Breast epithelium (tissue), 4 donors: ENCODE measurements around the gene SLC35A2. TPM values are rescaled to one million over a fixed set of nuclear protein-coding genes. Genes with fewer than 3 reads are reported as not detected.

ENCODE experiments used
- DNase-seq, 2 donors: peaks; one replicate each; pipeline ENCODE4 v3.0.0-alpha.2; 2019; ENCODE audit warnings: low spot score in 2 of 2
- H3K27ac ChIP-seq, 2 donors: fragments of 200-600 bp; sonication (generic) in 1 of 2; one replicate each; pipeline ENCODE4 v1.5.1; 2016 to 2019; ENCODE audit warnings: mild to moderate bottlenecking in 1 of 2
- H3K27me3 ChIP-seq, 2 donors: fragments of 200-600 bp; sonication (generic) in 1 of 2; one replicate each; pipeline versions ENCODE4 v1.5.1 to v1.6.0; 2017 to 2019; ENCODE audit warnings: control low read depth in 1 of 2, mild to moderate bottlenecking in 1 of 2
- H3K36me3 ChIP-seq: fragments of 200-600 bp; one replicate; pipeline ENCODE4 v1.5.1; 2019
- H3K4me1 ChIP-seq, 2 donors: fragments of 200-600 bp; sonication (generic); one replicate each; pipeline ENCODE4 v1.5.1; 2016 to 2019; ENCODE audit warnings: control low read depth in 1 of 2
- H3K4me3 ChIP-seq, 3 donors: fragments of 200-600 bp; sonication (generic); 1 replicate in 2 of 3; 2 replicates in 1 of 3; pipeline ENCODE4 v1.5.1; 2016 to 2019; ENCODE audit warnings: mild to moderate bottlenecking in 3 of 3, moderate library complexity in 2 of 3
- H3K9me3 ChIP-seq, 2 donors: fragments of 200-600 bp; sonication (generic) in 1 of 2; one replicate each; pipeline ENCODE4 v1.5.1; 2016 to 2019; ENCODE audit warnings: control low read depth in 1 of 2
- POLR2A ChIP-seq: fragments of 450-650 bp; IDR thresholded peaks from one replicate; pipeline ENCODE4 v1.6.1; 2016; ENCODE audit warnings: antibody characterized with exemption, mild to moderate bottlenecking, moderate library complexity
- POLR2AphosphoS5 ChIP-seq, 3 donors: sonication (generic); formaldehyde crosslinking; IDR thresholded peaks; one replicate each; pipeline ENCODE4 v1.6.1; 2017; ENCODE audit warnings: antibody characterized with exemption in 3 of 3
- intact Hi-C: fragments of 100-400 bp; cut with DNase I; formaldehyde crosslinking; loops from one replicate; pipeline ENCODE4 v1.15.1; 2023; ENCODE audit warnings: low total_unique reads
- total RNA-seq, 3 donors: library from RNA; depleted of rRNA; stranded (reverse); fragments of >200 nt; gene quantifications; one replicate each; pipeline ENCODE4 v1.1.0, GENCODE V29; 2016
- TF ChIP-seq, protein P1 (sequence below), 3 donors: fragments of 450-650 bp; IDR thresholded peaks; one replicate each; pipeline ENCODE4 v1.5.1; 2016 to 2017; ENCODE audit warnings: antibody characterized with exemption in 3 of 3, mild to moderate bottlenecking in 3 of 3, moderate library complexity in 3 of 3

Gene SLC35A2
- total RNA-seq: 10 to 100 TPM; 10.9 to 17.3 (median 16.1) TPM

DNA sequence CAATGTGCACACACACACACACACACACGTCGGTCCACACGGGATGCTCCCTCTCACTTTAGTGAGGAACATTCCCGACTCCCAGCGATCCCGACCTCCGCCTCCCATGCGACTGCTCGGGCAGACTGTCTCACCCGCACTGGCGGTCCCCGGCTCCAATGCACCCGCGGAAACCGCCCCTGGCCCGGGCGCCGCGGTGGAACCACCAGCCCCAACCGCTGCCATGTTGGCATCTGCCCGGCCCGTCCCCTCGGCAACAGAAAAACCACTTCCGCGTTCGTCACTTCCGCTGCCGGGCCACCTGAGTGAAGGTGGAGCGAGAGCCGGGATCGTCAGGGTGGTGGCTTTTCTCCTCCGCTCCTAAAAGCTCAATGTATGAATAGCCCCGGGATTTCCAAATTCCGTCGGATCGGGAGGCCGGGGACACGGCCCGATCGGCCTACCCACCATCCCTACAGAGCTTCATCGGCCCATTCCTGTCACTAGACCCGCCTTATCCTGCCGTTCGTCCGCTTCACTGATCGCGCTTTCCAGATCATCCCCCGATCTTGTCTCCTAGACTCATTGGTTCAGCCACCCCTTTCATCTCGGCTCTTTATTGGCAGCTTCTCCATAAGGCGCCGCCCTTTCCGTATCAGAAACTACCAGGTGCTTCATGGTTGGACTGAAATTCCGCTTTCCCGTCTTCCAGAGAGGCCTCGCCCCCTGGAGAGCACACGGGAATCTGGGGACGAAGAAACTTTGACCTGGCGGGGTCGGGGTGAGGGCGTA lies at the start of gene SLC35A2:
SLC35A2 (minus strand) TSS at position 235 of the 771 bp plus-strand sequence; CDS start at position 225, 10 bp downstream.
- DNase-seq: peak; percentile 81 to 84
- intact Hi-C loops: no loop called here
- peaks cover 0 to 11% of the 10 kb centered on the region in 2 donors for H3K27me3 ChIP-seq
- H3K4me1 ChIP-seq: no peaks in the 10 kb centered on the region
- H3K9me3 ChIP-seq: no peaks in the 10 kb centered on the region
- no peaks in the 10 kb centered on the region for H3K36me3 ChIP-seq
- peak within 1 kb of the TSS; percentile 58 to 84 (median 66) for H3K4me3 ChIP-seq
- peak within 1 kb of the TSS; percentile 85 to 92 for H3K27ac ChIP-seq
- TF ChIP-seq, protein P1, sequence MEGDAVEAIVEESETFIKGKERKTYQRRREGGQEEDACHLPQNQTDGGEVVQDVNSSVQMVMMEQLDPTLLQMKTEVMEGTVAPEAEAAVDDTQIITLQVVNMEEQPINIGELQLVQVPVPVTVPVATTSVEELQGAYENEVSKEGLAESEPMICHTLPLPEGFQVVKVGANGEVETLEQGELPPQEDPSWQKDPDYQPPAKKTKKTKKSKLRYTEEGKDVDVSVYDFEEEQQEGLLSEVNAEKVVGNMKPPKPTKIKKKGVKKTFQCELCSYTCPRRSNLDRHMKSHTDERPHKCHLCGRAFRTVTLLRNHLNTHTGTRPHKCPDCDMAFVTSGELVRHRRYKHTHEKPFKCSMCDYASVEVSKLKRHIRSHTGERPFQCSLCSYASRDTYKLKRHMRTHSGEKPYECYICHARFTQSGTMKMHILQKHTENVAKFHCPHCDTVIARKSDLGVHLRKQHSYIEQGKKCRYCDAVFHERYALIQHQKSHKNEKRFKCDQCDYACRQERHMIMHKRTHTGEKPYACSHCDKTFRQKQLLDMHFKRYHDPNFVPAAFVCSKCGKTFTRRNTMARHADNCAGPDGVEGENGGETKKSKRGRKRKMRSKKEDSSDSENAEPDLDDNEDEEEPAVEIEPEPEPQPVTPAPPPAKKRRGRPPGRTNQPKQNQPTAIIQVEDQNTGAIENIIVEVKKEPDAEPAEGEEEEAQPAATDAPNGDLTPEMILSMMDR (IDR thresholded peaks at IDR 0.05): no peak
- TF ChIP-seq POLR2A (peak; percentile 51), POLR2AphosphoS5 (IDR thresholded peaks at IDR 0.05) (peak; percentile 59 to 86 (median 68))

DNA sequence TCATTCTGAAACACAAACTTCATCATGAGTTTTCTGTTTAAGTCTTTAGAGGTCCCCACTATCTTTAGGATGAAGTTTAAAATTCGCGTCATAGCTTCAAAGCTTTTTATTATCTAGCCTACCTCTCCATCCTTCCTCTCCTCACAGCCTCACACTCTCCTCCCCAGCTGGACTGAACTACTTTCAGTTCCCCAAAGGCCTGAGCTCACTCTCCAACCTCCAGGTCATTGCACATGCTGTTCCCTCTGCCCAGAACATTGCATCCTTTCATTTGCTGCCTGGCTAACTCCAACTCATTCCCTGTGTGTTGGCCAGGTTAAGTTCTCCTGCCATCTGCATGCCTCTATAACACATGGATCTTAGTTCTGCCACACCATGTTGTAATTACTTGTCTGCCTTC lies 48.8 kb upstream of the SLC35A2 start:
- no peak for DNase-seq
- intact Hi-C loops: no loop called here
- H3K4me3 ChIP-seq: no peak overlapping the region
- H3K27me3 ChIP-seq: peaks cover 0 to 28% of the 10 kb centered on the region in 2 donors
- H3K27ac ChIP-seq: no peak overlapping the region
- H3K9me3 ChIP-seq: no peaks in the 10 kb centered on the region
- no peak for TF ChIP-seq POLR2AphosphoS5 (IDR thresholded peaks at IDR 0.05)
- TF ChIP-seq POLR2A: no peak
- TF ChIP-seq, protein P1 (IDR thresholded peaks at IDR 0.05): no peak
- no peaks in the 10 kb centered on the region for H3K4me1 ChIP-seq
- no peaks in the 10 kb centered on the region for H3K36me3 ChIP-seq

DNA sequence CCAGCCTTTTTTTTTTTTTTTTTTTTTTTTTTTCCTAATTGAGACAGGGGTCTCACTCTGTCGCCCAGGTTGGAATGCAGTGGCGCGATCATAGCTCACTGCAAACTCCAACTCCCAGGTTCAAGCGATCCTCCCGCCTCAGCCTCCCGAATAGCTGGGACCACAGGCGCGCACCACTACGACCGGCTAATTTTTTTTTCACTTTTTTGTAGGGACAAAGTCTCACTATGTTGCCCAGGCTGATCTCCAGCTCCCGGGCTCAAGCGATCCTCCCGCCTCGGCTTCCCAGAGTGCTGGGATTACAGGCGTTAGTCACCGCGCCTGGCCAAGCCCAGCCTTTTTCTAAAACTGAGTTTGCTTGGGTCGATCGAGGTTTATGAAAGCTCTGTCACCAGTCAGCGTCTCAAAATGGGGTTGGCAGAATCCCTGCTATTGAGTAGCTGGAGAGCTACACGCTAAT lies 47.2 kb upstream of the SLC35A2 start:
- Histone ChIP-seq H3K27ac (peak overlapping the region; percentile 90 to 94), H3K36me3 (no peaks in the 10 kb centered on the region), H3K4me3 (peak overlapping the region; percentile 61 to 82 (median 66)), H3K27me3 (peaks cover 0 to 35% of the 10 kb centered on the region in 2 donors), H3K9me3 (no peaks in the 10 kb centered on the region), H3K4me1 (no peaks in the 10 kb centered on the region)
- DNase-seq: peak; percentile 21 to 52
- TF ChIP-seq, protein P1 (IDR thresholded peaks at IDR 0.05): no peak
- TF ChIP-seq POLR2A (no peak), POLR2AphosphoS5 (IDR thresholded peaks at IDR 0.05) (no peak)
- intact Hi-C loops: no loop called here

DNA sequence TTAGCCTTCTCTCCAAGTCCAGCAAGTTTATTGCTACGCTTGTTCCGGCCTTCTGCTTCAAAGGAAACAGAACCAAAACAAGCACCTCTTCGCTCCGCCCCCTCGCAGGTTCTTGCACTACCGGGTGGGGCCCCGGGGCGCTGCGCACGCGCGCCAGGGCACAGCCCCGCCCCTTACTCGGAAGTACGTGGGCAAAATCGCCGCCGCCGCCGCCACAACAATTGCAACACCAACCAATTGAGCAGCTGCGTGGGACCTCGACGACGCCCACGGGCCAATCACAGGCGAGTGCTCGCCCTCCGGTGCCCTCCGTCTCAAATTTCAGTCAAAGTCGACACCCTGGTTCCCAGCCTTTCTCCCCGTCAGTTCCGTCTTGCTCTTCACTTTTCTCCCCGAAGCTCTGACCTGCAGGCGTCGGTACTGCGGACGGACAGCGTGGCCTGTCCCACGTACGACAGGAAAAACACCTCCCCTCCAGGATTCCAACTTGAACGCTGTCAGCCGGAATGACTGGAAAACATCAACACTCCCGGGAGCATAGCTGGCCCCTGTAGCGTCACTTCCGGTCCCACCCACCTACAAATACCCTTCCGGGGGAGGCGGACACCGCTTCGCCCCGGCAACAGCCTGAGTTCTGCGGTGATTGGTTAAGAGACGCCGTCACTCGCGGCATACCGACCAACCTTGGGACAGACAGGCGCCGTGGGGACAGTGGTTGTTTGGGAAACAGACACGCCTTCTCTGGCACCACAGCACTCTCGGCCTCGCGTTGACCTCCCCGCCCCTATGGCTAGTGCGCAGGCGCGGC lies 46.6 kb upstream of the SLC35A2 start:
- Histone ChIP-seq H3K4me3 (peak overlapping the region; percentile 61 to 82 (median 66)), H3K4me1 (no peaks in the 10 kb centered on the region), H3K27ac (peak overlapping the region; percentile 94 to 98), H3K36me3 (no peaks in the 10 kb centered on the region), H3K27me3 (peaks cover 0 to 36% of the 10 kb centered on the region in 2 donors), H3K9me3 (no peaks in the 10 kb centered on the region)
- TF ChIP-seq, protein P1 (IDR thresholded peaks at IDR 0.05): no peak
- TF ChIP-seq POLR2A: peak; percentile 65
- TF ChIP-seq POLR2AphosphoS5 (IDR thresholded peaks at IDR 0.05): peak; percentile 95 to 96 (median 96)
- peak; percentile 92 to 98 for DNase-seq
- intact Hi-C loops: no loop called here
